ENCODE data around the gene UPK3BL1.
"Not testable (repeated sequence)": the region's sequence is repeated elsewhere in the genome, so short reads cannot be mapped to it uniquely, and the experiment has no call there.

Gene UPK3BL1

GRCh38 chr7:102618122-102618521, 24.5 kb downstream of the UPK3BL1 start:
- not testable (repeated sequence) for DNase-seq

- not testable (repeated sequence) for DNase-seq
Measured at GRCh38 chr7:102616507-102617125, 26.0 kb downstream of the UPK3BL1 start, which contains the start of gene RASA4. RASA4 (minus strand) TSS chr7:102616756; CDS start chr7:102616689, 67 bp downstream.

GRCh38 chr7:102615930-102616329, 26.7 kb downstream of the UPK3BL1 start:
- DNase-seq = not testable (repeated sequence)

- DNase-seq = not testable (repeated sequence)
Measured at GRCh38 chr7:102614873-102615272, 27.7 kb downstream of the UPK3BL1 start.

GRCh38 chr7:102614346-102614697, 28.3 kb downstream of the UPK3BL1 start:
- not testable (repeated sequence) for DNase-seq

GRCh38 chr7:102613575-102614345, 28.8 kb downstream of the UPK3BL1 start:
- not testable (repeated sequence) for DNase-seq

- DNase-seq = not testable (repeated sequence)
Measured at GRCh38 chr7:102611675-102612325, 30.8 kb downstream of the UPK3BL1 start.

GRCh38 chr7:102611013-102611674, 31.4 kb downstream of the UPK3BL1 start:
- DNase-seq = not testable (repeated sequence)

GRCh38 chr7:102610441-102610840, 32.1 kb downstream of the UPK3BL1 start:
- not testable (repeated sequence) for DNase-seq

GRCh38 chr7:102609734-102610133, 32.9 kb downstream of the UPK3BL1 start:
- not testable (repeated sequence) for DNase-seq

- not testable (repeated sequence) for DNase-seq
Measured at GRCh38 chr7:102606848-102607247, 35.7 kb downstream of the UPK3BL1 start.

GRCh38 chr7:102604431-102605145, 38.0 kb downstream of the UPK3BL1 start:
- DNase-seq = not testable (repeated sequence)

- not testable (repeated sequence) for DNase-seq
Measured at GRCh38 chr7:102602317-102602716, 40.3 kb downstream of the UPK3BL1 start.

GRCh38 chr7:102599699-102600098, 42.9 kb downstream of the UPK3BL1 start:
- not testable (repeated sequence) for DNase-seq

- DNase-seq = not testable (repeated sequence)
Measured at GRCh38 chr7:102596036-102596435, 46.6 kb downstream of the UPK3BL1 start.

- DNase-seq = not testable (repeated sequence)
Measured at GRCh38 chr7:102593637-102594334, 48.8 kb downstream of the UPK3BL1 start.

- DNase-seq = not testable (repeated sequence)
Measured at GRCh38 chr7:102592477-102593019, 50.0 kb downstream of the UPK3BL1 start.

- not testable (repeated sequence) for DNase-seq
Measured at GRCh38 chr7:102589857-102590256, 52.7 kb downstream of the UPK3BL1 start.
